Measurements from ENCODE around the gene BRINP2.

BRINP2 gene

GRCh38 chr1:177257576-177257975 lies 86.8 kb downstream of the BRINP2 start:
- DNase-seq (ENCODE audit: low spot score) = no peak
- no peak for FAIRE-seq

- FAIRE-seq (no peak), DNase-seq (ENCODE audit: low spot score) (no peak)
These were observed 100.1 kb downstream of the BRINP2 start for GRCh38 chr1:177270863-177271262.

- FAIRE-seq = no peak
- DNase-seq (ENCODE audit: low spot score) = no peak
These were observed 102.4 kb downstream of the BRINP2 start for GRCh38 chr1:177273141-177273540.

- FAIRE-seq = no peak
- DNase-seq (ENCODE audit: low spot score) = no peak
These were observed 104.0 kb downstream of the BRINP2 start for GRCh38 chr1:177274687-177275211.

GRCh38 chr1:177275736-177276135 lies 105.0 kb downstream of the BRINP2 start:
- no peak for FAIRE-seq
- no peak for DNase-seq (ENCODE audit: low spot score)

GRCh38 chr1:177278626-177279390 lies 108.0 kb downstream of the BRINP2 start:
- FAIRE-seq (no peak), DNase-seq (ENCODE audit: low spot score) (no peak)

GRCh38 chr1:177281901-177282300 lies 111.1 kb downstream of the BRINP2 start:
- DNase-seq (ENCODE audit: low spot score) = no peak
- no peak for FAIRE-seq

GRCh38 chr1:177282976-177283375 lies 112.2 kb downstream of the BRINP2 start:
- DNase-seq (ENCODE audit: low spot score) (no peak), FAIRE-seq (no peak)

- no peak for DNase-seq (ENCODE audit: low spot score)
These were observed 112.6 kb downstream of the BRINP2 start for GRCh38 chr1:177283380-177283779.

GRCh38 chr1:177286396-177286795 lies 115.6 kb downstream of the BRINP2 start:
- DNase-seq (ENCODE audit: low spot score) = no peak
- FAIRE-seq = no peak

More at GRCh38 chr1:177283380-177283779, 112.6 kb downstream of the BRINP2 start:
- no peak for FAIRE-seq

- FAIRE-seq (no peak), DNase-seq (ENCODE audit: low spot score) (no peak)
These were observed 116.5 kb downstream of the BRINP2 start for GRCh38 chr1:177287270-177287669.

- FAIRE-seq (no peak), DNase-seq (ENCODE audit: low spot score) (no peak)
These were observed 117.2 kb downstream of the BRINP2 start for GRCh38 chr1:177287994-177288393.

GRCh38 chr1:177289532-177289931 lies 118.8 kb downstream of the BRINP2 start:
- FAIRE-seq = no peak
- DNase-seq (ENCODE audit: low spot score) = no peak

- no peak for FAIRE-seq
These were observed 129.7 kb downstream of the BRINP2 start for GRCh38 chr1:177300431-177300830.

GRCh38 chr1:177301425-177302124 lies 130.8 kb downstream of the BRINP2 start:
- FAIRE-seq (no peak), DNase-seq (ENCODE audit: low spot score) (no peak)

More at GRCh38 chr1:177300431-177300830, 129.7 kb downstream of the BRINP2 start:
- DNase-seq (ENCODE audit: low spot score) = no peak

- FAIRE-seq = no peak
- DNase-seq (ENCODE audit: low spot score) = no peak
These were observed 131.7 kb downstream of the BRINP2 start for GRCh38 chr1:177302357-177303044.

- FAIRE-seq (no peak), DNase-seq (ENCODE audit: low spot score) (no peak)
These were observed 134.6 kb downstream of the BRINP2 start for GRCh38 chr1:177305040-177306018.

GRCh38 chr1:177306019-177306415 lies 135.3 kb downstream of the BRINP2 start:
- DNase-seq (ENCODE audit: low spot score) (no peak), FAIRE-seq (no peak)

- FAIRE-seq (no peak), DNase-seq (ENCODE audit: low spot score) (no peak)
These were observed 136.2 kb downstream of the BRINP2 start for GRCh38 chr1:177306981-177307380.

GRCh38 chr1:177307771-177308170 lies 137.0 kb downstream of the BRINP2 start:
- DNase-seq (ENCODE audit: low spot score) (no peak), FAIRE-seq (no peak)

- DNase-seq (ENCODE audit: low spot score) (no peak), FAIRE-seq (no peak)
These were observed 139.1 kb downstream of the BRINP2 start for GRCh38 chr1:177309880-177310279.

Measured in RCC 7860 (cell line).